ENCODE measurements around the gene CLCNKA.

CLCNKA gene

DNA sequence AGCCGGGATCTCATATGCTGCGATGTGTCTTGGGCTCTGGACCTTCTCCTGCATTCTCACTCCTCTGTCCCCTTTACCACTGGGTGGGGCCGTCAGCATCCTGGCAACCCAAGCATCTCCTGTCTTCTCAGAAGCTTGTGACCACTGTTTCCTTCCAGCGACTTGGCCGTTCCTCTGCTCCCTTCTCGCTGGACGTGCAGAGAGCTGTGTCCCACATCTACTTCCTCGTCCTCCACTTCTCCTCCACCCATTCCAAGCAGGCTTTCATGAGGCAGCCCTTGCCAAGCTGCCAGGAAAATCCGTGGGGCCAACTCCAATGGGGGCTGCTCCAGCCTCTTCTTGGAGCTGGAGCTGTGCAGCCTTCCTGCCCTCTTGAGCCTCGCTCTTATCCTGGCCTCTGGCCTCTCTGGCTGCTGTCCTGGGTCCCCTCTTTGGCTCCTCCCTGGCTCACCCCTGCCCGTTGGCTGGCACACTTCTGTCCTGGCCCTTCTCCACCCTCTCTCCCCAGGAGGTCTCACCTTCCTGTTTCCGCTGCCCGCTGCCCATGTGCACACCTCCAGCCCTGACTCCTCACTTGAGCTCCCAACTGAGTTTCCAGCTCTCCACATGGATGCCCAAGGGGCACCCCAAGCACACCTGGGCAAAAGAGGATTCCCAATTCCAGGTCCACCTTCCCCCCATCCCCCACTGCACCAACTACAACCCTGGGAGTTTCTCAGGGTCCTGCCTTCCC is 42.9 kb downstream of the CLCNKA start:
- DNase-seq (ENCODE audit: insufficient read length, low spot score) (no peak), FAIRE-seq (no peak)
- TF ChIP-seq, protein P1, sequence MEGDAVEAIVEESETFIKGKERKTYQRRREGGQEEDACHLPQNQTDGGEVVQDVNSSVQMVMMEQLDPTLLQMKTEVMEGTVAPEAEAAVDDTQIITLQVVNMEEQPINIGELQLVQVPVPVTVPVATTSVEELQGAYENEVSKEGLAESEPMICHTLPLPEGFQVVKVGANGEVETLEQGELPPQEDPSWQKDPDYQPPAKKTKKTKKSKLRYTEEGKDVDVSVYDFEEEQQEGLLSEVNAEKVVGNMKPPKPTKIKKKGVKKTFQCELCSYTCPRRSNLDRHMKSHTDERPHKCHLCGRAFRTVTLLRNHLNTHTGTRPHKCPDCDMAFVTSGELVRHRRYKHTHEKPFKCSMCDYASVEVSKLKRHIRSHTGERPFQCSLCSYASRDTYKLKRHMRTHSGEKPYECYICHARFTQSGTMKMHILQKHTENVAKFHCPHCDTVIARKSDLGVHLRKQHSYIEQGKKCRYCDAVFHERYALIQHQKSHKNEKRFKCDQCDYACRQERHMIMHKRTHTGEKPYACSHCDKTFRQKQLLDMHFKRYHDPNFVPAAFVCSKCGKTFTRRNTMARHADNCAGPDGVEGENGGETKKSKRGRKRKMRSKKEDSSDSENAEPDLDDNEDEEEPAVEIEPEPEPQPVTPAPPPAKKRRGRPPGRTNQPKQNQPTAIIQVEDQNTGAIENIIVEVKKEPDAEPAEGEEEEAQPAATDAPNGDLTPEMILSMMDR (IDR thresholded peaks at IDR 0.05; ENCODE audit: insufficient read depth, missing control alignments) = no peak

DNA sequence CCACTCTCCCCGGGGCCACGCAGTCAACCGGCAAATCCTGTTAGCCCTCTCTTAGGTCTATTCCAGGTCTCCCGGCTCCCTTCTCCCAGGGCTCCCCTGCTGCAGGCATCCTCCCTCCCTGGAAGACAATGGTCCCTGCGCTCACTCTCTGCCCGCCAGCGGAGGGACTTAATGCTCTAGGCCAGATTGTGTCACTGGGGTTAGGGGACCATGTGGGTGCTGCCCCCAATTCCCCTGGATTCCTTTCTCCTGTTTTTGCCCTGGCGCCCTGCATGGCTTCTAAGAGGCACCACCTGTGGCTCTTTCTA is 43.4 kb downstream of the CLCNKA start:
- no peak for FAIRE-seq
- no peak for DNase-seq (ENCODE audit: insufficient read length, low spot score)
- TF ChIP-seq, protein P1 (IDR thresholded peaks at IDR 0.05; ENCODE audit: insufficient read depth, missing control alignments) = no peak

DNA sequence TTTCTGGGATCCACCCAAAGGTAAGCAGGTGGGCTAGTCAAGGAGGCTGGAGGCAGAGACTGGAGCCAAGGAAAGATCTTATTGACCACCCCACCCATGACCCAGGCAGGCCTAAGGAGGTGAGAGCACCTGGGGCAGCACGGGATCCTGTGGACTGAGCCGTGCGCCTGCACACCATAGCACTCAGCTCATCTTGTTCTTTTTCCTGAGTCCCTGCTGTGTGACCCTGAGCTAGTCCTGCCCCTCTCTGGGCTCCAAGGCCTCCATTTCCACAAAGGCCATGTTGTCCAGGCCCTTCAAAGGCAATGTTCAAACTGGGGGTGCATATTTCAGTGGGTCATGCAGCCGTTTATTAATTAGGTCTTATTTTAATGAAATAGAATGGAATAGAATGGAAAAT is 44.4 kb downstream of the CLCNKA start:
- TF ChIP-seq, protein P1 (IDR thresholded peaks at IDR 0.05; ENCODE audit: insufficient read depth, missing control alignments) = no peak
- no peak for FAIRE-seq

DNA sequence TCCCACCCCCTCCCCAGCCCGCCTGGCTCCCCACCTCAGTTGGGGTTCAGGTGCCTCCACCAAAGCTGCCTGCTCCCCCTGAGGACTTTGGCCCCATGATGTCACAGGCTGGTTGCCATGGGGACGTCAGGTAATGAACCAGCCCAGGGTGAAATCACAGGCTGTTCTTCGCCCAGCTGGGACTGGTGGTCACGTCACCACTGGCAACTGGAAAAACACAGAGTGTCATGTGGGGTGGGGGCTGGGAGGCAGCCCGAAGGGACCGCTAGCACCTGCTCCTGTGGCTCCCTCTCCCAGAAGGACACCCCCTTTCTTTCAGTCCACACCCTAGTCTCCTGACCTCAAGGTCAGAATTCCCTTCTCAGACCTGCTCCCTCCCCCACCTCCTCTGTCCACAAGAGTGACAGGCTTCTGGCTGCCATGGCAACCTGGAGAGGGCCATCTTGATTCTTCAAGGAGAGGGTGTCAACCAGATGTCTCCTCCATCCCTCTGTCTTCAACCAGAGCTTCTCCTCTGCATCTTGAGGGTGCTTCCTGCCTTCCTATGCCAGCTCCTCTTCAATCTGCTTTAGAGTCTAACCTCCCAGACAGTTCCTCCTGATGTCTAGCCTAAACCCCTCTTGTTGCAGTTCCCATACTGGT is 45.4 kb downstream of the CLCNKA start:
- TF ChIP-seq, protein P1 (IDR thresholded peaks at IDR 0.05; ENCODE audit: insufficient read depth, missing control alignments) = no peak
- no peak for DNase-seq (ENCODE audit: insufficient read length, low spot score)

More for the DNA sequence above, 44.4 kb downstream of the CLCNKA start:
- no peak for DNase-seq (ENCODE audit: insufficient read length, low spot score)

DNA sequence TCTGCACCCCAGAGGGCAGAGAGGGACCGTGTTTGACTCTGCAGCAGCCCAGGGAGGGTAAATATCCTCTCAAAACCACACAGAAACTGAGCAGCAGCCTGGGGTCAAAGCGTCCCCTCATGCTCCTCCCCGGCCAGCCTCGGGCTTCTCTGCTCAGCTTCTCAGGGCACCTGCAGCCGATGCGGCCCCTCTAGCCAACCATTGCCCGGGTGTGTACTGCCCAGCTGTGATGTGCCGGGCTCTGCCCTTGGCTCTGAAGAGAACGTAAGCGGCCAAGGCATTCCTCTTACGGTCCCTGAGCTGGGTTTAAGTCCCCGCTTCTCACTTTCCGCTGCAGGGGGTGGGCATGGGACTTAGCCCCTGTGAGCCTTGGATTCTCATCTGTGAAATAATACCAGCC is 46.1 kb downstream of the CLCNKA start:
- DNase-seq (ENCODE audit: insufficient read length, low spot score) (no peak), FAIRE-seq (no peak)
- TF ChIP-seq, protein P1 (IDR thresholded peaks at IDR 0.05; ENCODE audit: insufficient read depth, missing control alignments) = no peak

More for the DNA sequence above, 45.4 kb downstream of the CLCNKA start:
- no peak for FAIRE-seq

DNA sequence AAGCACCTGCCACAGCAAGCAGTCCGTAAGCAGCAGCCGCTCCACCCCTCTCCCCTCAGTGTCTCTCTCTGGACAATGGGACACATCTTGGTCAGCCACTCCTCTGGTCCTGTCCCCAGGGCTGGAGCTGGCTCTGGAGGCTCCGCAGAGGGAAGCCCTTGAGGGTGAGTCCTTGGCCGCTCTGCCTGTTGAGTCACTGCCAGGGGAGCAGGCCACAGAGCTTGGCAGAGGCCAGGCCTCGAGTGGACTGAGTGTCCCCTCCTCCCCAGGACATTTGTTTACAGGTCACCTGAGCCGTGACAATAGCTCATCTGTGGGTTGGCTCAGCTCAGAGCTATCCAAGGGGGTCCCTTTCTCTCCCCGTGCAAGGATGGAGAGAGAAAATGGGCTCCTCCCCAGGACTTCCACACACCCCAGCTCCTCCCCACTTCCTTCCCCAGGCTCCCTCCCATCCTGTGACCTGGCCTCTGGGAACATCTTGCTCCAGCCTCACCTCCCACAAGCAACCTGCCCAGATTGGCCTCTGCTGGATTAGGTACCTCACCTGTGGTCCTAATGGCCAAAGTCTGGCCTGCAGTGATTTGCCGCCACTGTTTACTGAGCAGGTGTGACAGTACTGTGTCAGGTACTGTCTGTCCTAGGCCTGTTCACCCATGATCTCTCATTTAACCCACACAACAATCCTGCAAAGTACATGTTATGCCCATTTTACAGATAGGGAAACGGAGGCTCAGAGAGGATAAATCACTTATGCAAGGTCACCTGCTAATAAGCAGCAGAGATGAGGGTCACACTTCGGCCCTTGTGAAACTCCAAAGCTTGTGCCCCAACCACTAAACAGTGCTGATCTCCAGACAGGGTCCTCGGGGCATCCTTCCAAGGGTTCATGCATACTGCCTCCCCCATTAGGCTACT is 46.8 kb downstream of the CLCNKA start:
- TF ChIP-seq, protein P1 (IDR thresholded peaks at IDR 0.05; ENCODE audit: insufficient read depth, missing control alignments) = no peak
- no peak for FAIRE-seq
- no peak for DNase-seq (ENCODE audit: insufficient read length, low spot score)
